GM12891 (cell line): ENCODE data around the gene FUT8.

Experiments used
- POLR2A ChIP-seq: IDR thresholded peaks from 2 replicates; pipeline ENCODE4 v1.6.1; 2011; ENCODE audit warnings: low read depth, low read length, control low read depth
- POLR2AphosphoS5 ChIP-seq: IDR thresholded peaks from 2 replicates; pipeline ENCODE4 v1.6.1; 2011; ENCODE audit warnings: low read depth, low read length, control low read depth
- POU2F2 ChIP-seq: IDR thresholded peaks from 2 replicates; pipeline ENCODE4 v1.6.1; 2011; ENCODE audit warnings: low read depth, mild to moderate bottlenecking, control low read depth, low read length, moderate library complexity
- SPI1 ChIP-seq: IDR thresholded peaks from 2 replicates; pipeline ENCODE4 v1.6.1; 2011; ENCODE audit warnings: low read depth, low read length, control low read depth
- TAF1 ChIP-seq: IDR thresholded peaks from 2 replicates; pipeline ENCODE4 v1.6.1; 2011; ENCODE audit warnings: low read depth, low read length, control low read depth

GRCh38 chr14:65787461-65787860, 374.9 kb downstream of the FUT8 start:
- TF ChIP-seq POLR2AphosphoS5, result no peak
- TF ChIP-seq POLR2A, result no peak
- no peak for TF ChIP-seq TAF1
- no peak for TF ChIP-seq SPI1
- TF ChIP-seq POU2F2, result no peak
